HG03095 (cell line): ENCODE measurements around the gene TMEM187.
A peak's percentile ranks its signal among the peaks of the same experiment; 100 is the strongest.

Source experiments
- ATAC-seq: cut with Tn5 transposase; IDR thresholded peaks from one replicate; pipeline ENCODE4 v1.9.1; 2021; ENCODE audit warnings: moderate library complexity; ENCODE audit not compliant: unreplicated experiment

TMEM187 gene

GRCh38 chrX:154018518-154019060 lies 46.0 kb downstream of the TMEM187 start:
- no peak for ATAC-seq

GRCh38 chrX:154019061-154019621 lies 46.6 kb downstream of the TMEM187 start:
- peak; percentile 8 for ATAC-seq

GRCh38 chrX:154019633-154020528 lies 47.3 kb downstream of the TMEM187 start, which contains the start of gene IRAK1:
Gene IRAK1 (minus strand): TSS chrX:154019902. CDS start chrX:154019812, 90 bp downstream.
- ATAC-seq: peak; percentile 70

GRCh38 chrX:154020536-154021115 lies 48.1 kb downstream of the TMEM187 start:
- peak; percentile 6 for ATAC-seq

- ATAC-seq: no peak
These were observed 48.6 kb downstream of the TMEM187 start for GRCh38 chrX:154021131-154021611.

GRCh38 chrX:154022108-154022507 lies 49.6 kb downstream of the TMEM187 start:
- no peak for ATAC-seq

- ATAC-seq: no peak
These were observed 50.9 kb downstream of the TMEM187 start for GRCh38 chrX:154023276-154024000.

- ATAC-seq: no peak
These were observed 51.7 kb downstream of the TMEM187 start for GRCh38 chrX:154024271-154024670.

GRCh38 chrX:154025230-154025629 lies 52.7 kb downstream of the TMEM187 start:
- ATAC-seq: no peak

- no peak for ATAC-seq
These were observed 53.8 kb downstream of the TMEM187 start for GRCh38 chrX:154026136-154027021.

- ATAC-seq: no peak
These were observed 54.5 kb downstream of the TMEM187 start for GRCh38 chrX:154027022-154027402.

- ATAC-seq: no peak
These were observed 55.4 kb downstream of the TMEM187 start for GRCh38 chrX:154027986-154028385.

GRCh38 chrX:154028502-154029184 lies 56.1 kb downstream of the TMEM187 start:
- no peak for ATAC-seq

- no peak for ATAC-seq
These were observed 56.9 kb downstream of the TMEM187 start for GRCh38 chrX:154029439-154029838.

GRCh38 chrX:154030266-154030665 lies 57.7 kb downstream of the TMEM187 start:
- no peak for ATAC-seq

GRCh38 chrX:154030715-154031305 lies 58.3 kb downstream of the TMEM187 start:
- ATAC-seq: no peak

GRCh38 chrX:154032160-154032559 lies 59.6 kb downstream of the TMEM187 start:
- no peak for ATAC-seq

- ATAC-seq: no peak
These were observed 60.1 kb downstream of the TMEM187 start for GRCh38 chrX:154032653-154033052.
